Measurements from ENCODE around the gene GRM1.

The GRM1 gene

GRCh38 chr6:146106532-146106931 is 77.7 kb downstream of the GRM1 start:
- TF ChIP-seq CTCF (IDR thresholded peaks at IDR 0.05; ENCODE audit: control insufficient read depth, insufficient read depth, low read depth, low read length, missing control alignments), result no peak
- no peak overlapping the region for H3K4me3 ChIP-seq (ENCODE audit: control insufficient read depth, low read depth, low read length)
- no peak for DNase-seq (ENCODE audit: low read depth)

GRCh38 chr6:146110990-146111389 is 82.1 kb downstream of the GRM1 start:
- DNase-seq (ENCODE audit: low read depth), result no peak
- TF ChIP-seq CTCF (IDR thresholded peaks at IDR 0.05; ENCODE audit: control insufficient read depth, insufficient read depth, low read depth, low read length, missing control alignments), result no peak
- H3K4me3 ChIP-seq (ENCODE audit: control insufficient read depth, low read depth, low read length), result no peak overlapping the region

GRCh38 chr6:146111881-146112450 is 83.1 kb downstream of the GRM1 start:
- no peak for TF ChIP-seq CTCF (IDR thresholded peaks at IDR 0.05; ENCODE audit: control insufficient read depth, insufficient read depth, low read depth, low read length, missing control alignments)
- no peak for DNase-seq (ENCODE audit: low read depth)
- H3K4me3 ChIP-seq (ENCODE audit: control insufficient read depth, low read depth, low read length), result no peak overlapping the region

- H3K4me3 ChIP-seq (ENCODE audit: control insufficient read depth, low read depth, low read length), result no peak overlapping the region
- no peak for TF ChIP-seq CTCF (IDR thresholded peaks at IDR 0.05; ENCODE audit: control insufficient read depth, insufficient read depth, low read depth, low read length, missing control alignments)
- DNase-seq (ENCODE audit: low read depth), result no peak
These were observed 84.3 kb downstream of the GRM1 start for GRCh38 chr6:146113084-146113623.

- DNase-seq (ENCODE audit: low read depth), result no peak
- TF ChIP-seq CTCF (IDR thresholded peaks at IDR 0.05; ENCODE audit: control insufficient read depth, insufficient read depth, low read depth, low read length, missing control alignments), result no peak
These were observed 94.8 kb downstream of the GRM1 start for GRCh38 chr6:146123616-146124015.

GRCh38 chr6:146127447-146128215 is 98.8 kb downstream of the GRM1 start:
- TF ChIP-seq CTCF (IDR thresholded peaks at IDR 0.05; ENCODE audit: control insufficient read depth, insufficient read depth, low read depth, low read length, missing control alignments), result no peak
- no peak for DNase-seq (ENCODE audit: low read depth)
- no peak overlapping the region for H3K4me3 ChIP-seq (ENCODE audit: control insufficient read depth, low read depth, low read length)

More at GRCh38 chr6:146123616-146124015, 94.8 kb downstream of the GRM1 start:
- no peak overlapping the region for H3K4me3 ChIP-seq (ENCODE audit: control insufficient read depth, low read depth, low read length)
